Measurements from ENCODE around the gene ADSL.
"Not testable (repeated sequence)": the region's sequence is repeated elsewhere in the genome, so short reads cannot be mapped to it uniquely, and the experiment has no call there.

ADSL gene

DNA sequence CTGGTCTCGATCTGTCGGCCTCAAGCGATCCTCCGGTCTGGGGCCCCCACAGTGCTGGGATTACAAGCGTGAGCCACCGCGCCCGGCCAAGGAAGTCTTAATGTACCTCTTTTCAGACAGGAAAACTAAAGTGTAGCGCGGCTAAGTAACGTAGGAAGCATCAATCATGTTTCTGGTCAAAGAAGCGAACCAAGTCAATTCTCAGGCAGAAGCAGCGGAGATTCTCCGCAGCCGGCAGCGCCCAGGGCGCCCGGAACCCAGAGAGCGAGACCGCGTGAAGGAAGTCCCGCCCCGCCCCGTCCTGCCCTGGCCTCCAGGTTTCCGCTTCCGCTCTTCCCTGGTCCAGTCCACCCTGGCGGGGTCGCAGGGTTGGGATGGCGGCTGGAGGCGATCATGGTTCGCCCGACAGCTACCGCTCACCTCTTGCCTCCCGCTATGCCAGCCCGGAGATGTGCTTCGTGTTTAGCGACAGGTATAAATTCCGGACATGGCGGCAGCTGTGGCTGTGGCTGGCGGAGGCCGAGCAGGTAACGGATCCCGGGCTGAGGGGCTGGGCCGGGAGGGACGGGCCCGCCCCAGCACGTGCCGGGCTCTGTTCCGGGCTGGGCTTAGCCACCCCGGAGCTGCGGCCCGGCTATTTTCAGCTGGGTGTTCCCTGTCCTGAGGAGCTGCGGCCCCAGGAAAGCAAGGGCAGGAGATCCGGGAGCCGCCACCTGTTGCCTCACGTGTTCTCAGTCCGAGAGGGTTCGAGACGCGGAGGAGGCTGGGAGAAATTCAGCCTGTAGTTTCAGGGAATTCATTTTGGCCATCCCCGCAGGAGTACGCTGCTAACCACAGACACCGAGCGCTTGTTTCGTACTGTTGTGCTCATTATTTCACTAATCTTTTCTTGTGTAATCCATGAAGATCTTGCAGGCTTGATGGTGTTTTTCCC, at the start of gene ADSL:
Gene ADSL, plus strand, starts transcription at position 316 of the 934 bp plus-strand sequence. Its CDS starts 59 bp downstream, at position 375.
- peak in 1 of 2 experiments; percentile 13 for DNase-seq

GRCh38 chr22:40300316-40300715, 46.0 kb upstream of the ADSL start:
- DNase-seq, result no peak

- no peak for DNase-seq
Measured at GRCh38 chr22:40300884-40301672, 45.2 kb upstream of the ADSL start.

- no peak for DNase-seq
Measured at GRCh38 chr22:40302149-40302548, 44.2 kb upstream of the ADSL start.

DNA sequence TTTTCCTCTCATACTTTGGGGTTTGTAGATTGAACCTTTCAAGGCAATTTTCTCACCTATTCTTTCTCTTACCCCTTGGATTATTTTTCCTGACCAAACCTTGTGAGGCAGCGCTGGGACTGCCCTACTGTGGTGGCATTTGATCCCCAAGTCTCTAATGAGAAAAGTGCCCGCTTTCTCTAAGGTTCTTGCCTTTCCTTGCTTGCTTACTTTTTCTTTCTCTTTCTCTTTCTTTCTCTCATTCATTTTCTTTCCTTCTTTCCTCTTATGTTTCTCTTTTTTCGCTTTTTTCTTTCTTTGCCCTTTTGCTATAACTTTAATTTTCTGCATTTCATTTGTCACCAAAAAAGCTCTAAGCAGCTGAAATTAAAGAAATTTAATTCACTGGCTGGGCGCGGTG, 40.7 kb upstream of the ADSL start:
- DNase-seq, result no peak

DNA sequence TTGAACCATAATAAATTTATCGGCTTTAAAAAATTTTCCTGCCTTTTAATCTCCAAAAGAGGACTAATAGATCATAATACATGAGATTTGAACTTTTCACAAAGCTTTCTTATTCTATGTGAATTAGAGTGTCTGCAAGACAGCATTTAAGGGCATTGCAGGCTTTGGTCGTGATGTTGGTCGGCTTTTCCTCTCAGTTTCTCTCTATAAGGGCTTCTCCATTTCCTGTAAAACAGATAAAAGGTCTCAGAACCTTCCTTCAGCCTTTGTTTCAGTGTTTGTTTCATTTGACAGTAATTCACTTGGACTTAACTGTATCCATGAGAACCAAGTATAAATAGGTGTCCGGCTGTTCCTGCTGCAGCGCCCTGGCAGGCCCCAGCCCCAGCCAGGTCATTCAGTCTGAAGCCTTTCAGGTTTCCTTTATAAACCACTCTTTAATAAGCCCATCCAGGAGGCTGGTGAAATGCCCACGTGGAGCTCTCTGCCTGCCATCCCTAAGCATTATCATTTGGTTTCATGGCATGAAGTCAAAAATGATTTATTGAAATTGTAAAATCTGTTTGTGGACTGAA, 37.2 kb upstream of the ADSL start:
- DNase-seq, result no peak

GRCh38 chr22:40309631-40310030, 36.7 kb upstream of the ADSL start:
- no peak for DNase-seq

- DNase-seq, result no peak
Measured at GRCh38 chr22:40310081-40310767, 36.1 kb upstream of the ADSL start.

GRCh38 chr22:40310768-40311120, 35.6 kb upstream of the ADSL start:
- peak in 1 of 2 experiments; percentile 19 for DNase-seq

- not testable (repeated sequence) for DNase-seq
Measured at GRCh38 chr22:40311646-40312045, 34.7 kb upstream of the ADSL start.

GRCh38 chr22:40312050-40312449, 34.2 kb upstream of the ADSL start:
- DNase-seq, result no peak

GRCh38 chr22:40313007-40313406, 33.3 kb upstream of the ADSL start:
- DNase-seq, result no peak

- DNase-seq, result no peak
Measured at GRCh38 chr22:40314041-40314440, 32.3 kb upstream of the ADSL start.

DNA sequence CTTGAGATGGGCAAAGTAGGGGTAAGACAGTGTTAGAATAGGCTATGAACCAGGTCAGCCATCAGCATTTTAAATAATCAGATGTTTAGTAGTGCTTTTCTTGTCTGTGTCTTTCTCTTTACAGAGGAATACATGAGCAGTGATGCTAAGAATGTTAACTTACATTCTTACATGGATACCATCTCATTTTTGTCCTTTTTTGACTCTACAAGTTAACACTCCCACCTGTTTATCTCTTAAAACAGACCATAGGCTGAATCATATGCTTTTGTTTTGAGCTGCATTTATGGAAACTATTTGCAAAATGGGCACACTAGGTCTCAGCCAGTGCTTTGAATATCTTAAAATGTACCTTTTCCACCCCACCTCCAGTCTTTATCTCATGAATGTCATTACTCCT, 25.6 kb upstream of the ADSL start:
- DNase-seq, result no peak

- DNase-seq, result no peak
Measured at GRCh38 chr22:40322021-40322420, 24.3 kb upstream of the ADSL start.

DNA sequence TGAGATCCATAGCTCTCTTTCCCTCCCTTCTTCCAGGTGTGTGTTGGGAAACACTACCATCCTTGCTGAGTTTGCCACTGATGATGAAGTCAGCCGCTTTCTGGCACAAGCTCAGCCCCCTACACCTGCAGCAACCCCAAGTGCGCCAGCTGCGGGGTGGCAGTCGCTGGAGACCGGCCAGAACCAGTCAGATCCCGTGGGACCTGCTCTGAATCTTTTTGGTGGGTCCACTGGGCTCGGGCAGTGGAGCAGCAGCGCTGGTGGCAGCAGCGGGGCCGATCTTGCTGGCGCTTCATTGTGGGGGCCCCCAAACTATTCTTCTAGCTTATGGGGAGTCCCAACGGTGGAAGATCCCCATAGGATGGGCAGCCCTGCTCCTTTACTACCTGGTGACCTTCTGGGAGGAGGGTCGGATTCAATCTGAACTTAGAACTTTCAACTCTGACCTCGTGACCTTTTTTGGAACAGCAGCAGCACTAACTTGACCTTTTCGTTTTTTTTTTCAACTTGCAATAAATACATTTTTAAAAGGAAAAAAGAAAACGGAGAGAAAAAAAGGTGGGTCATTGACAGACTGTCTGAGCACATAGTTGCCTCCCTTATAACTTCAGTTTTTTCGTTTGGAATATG, 23.4 kb upstream of the ADSL start:
- no peak for DNase-seq

DNA sequence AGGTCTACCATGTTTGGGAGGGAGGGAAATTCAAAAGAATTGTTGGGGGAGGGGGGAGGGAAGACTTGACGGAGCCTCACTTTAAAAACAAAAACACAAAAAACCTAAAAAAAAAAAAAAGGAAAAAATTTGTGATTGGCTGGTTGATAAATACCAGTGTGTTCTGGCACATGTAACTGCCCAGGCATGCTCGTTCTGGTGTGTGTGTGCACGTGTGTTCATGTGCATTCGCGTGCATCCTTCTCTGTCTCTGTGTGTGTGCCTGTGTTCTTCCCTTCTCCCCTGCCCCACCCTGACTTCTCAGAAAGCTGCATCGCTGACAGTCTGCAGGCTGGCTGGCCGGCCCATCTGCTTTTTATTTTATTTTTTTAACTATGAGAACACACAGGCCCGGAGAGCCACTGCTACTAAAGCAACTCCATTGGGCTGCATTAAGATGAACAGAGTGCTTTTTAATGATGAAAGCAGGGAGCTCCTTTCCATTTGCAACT, 22.6 kb upstream of the ADSL start:
- DNase-seq, result no peak

GRCh38 chr22:40324468-40325305, 21.6 kb upstream of the ADSL start:
- DNase-seq, result no peak

GRCh38 chr22:40325315-40325714, 21.0 kb upstream of the ADSL start:
- no peak for DNase-seq

DNA sequence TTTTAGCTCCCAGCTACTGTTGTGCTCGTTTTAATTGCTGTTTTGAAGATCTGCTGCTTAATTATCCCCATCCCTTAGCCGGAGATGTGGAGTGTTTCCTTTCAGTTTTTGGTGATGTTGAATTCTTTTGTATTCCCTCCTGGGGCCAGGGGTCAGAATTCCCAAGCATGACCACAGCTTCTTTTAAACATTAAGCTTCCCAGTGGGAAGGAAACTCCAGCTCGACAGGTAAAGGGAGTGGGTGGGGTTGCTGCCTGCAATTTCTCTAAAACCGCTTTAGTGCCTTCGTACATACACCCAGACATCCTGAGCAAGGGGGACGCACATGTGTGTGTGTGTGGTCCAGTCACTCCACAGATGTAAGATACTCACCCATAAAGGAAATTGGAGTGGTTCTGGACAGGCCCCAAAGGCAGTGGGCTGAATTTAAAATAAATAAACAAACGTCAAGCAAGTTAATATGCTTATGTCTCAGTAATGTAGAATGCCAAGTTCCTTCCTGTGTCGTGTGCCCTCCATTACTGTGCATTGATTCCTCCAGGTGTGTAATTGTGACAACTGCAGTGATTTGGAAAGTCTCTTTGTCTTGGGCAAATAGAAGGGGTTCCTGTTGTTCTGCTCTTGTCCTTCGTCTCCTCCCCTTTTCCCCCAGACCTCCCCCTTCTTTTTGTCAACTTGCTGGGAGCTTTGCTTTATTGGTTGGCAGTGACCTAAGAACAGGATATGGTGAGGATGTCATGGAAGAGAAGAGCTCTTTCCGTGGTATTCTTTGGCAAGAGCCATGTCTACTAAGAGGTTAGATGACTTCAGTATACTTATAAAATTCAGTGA, 19.2 kb upstream of the ADSL start:
- no peak for DNase-seq

Data from cerebellar nuclear complex (tissue), 1 donor.